Caco-2 (cell line): ENCODE results near the gene ZBTB43. TPM values are rescaled to one million over a fixed set of nuclear protein-coding genes. Genes with fewer than 3 reads are reported as not detected.
A peak's percentile ranks its signal among the peaks of the same experiment; 100 is the strongest.
"Not testable (repeated sequence)": the region's sequence is repeated elsewhere in the genome, so short reads cannot be mapped to it uniquely, and the experiment has no call there.

Source experiments
- BruUV-seq: library from RNA; stranded (reverse); fragments of 400-500 nt; replicated peaks from 2 replicates; lab custom pipeline; 2021; lab: Mats Ljungman, UMichigan
- CTCF ChIA-PET: fragments of 300-600 bp; sonication (Branson Sonifier 250); formaldehyde crosslinking; loops from one replicate; lab custom pipeline; 2022; ENCODE audit warnings: antibody characterized with exemption; lab: Charles Lee
- POLR2A ChIA-PET: fragments of 300-600 bp; sonication (Branson Sonifier 250); formaldehyde crosslinking; loops from one replicate; lab custom pipeline; 2022; ENCODE audit warnings: antibody characterized with exemption; lab: Charles Lee
- DNase-seq, 2 experiments: peaks; one replicate each; pipeline versions ENCODE4 v3.0.0 to v3.0.0-alpha.2; 2020 to 2022
- H3K27me3 ChIP-seq: replicated peaks from 2 replicates; pipeline ENCODE4 v1.6.0; 2011; ENCODE audit warnings: low read length; ENCODE audit not compliant: control insufficient read depth, insufficient read depth
- H3K36me3 ChIP-seq: 2 replicates; pipeline ENCODE4 v1.5.1; 2011; ENCODE audit warnings: low read length; ENCODE audit not compliant: control insufficient read depth, insufficient read depth
- H3K4me1 ChIP-seq: fragments of 250-450 bp; sonication (Bioruptor Pico); 2 replicates; pipeline ENCODE4 v1.5.1; 2020; ENCODE audit warnings: mild to moderate bottlenecking
- H3K4me3 ChIP-seq: 2 replicates; pipeline ENCODE4 v1.5.1; 2011; ENCODE audit warnings: low read depth, mild to moderate bottlenecking, control low read depth, low read length
- H3K9me3 ChIP-seq: fragments of 250-450 bp; sonication (Bioruptor Pico); 2 replicates; pipeline ENCODE4 v1.5.1; 2020; ENCODE audit warnings: mild to moderate bottlenecking, moderate library complexity
- H3K27ac Mint-ChIP-seq: one replicate; pipeline ENCODE4 v1.8.0; 2022; ENCODE audit warnings: mixed read lengths; ENCODE audit not compliant: unreplicated experiment
- H3K27me3 Mint-ChIP-seq: one replicate; pipeline ENCODE4 v1.8.0; 2022; ENCODE audit warnings: mixed read lengths; ENCODE audit not compliant: insufficient read depth, unreplicated experiment
- H3K36me3 Mint-ChIP-seq: one replicate; pipeline ENCODE4 v1.8.0; 2022; ENCODE audit warnings: mild to moderate bottlenecking, mixed read lengths; ENCODE audit not compliant: insufficient read depth, unreplicated experiment
- H3K4me1 Mint-ChIP-seq: one replicate; pipeline ENCODE4 v1.8.0; 2022; ENCODE audit warnings: low read depth, mixed read lengths; ENCODE audit not compliant: unreplicated experiment
- H3K4me3 Mint-ChIP-seq: one replicate; pipeline ENCODE4 v1.8.0; 2022; ENCODE audit warnings: mild to moderate bottlenecking, moderate library complexity, mixed read lengths; ENCODE audit not compliant: unreplicated experiment
- H3K9me3 Mint-ChIP-seq: one replicate; pipeline ENCODE4 v1.8.0; 2022; ENCODE audit warnings: mixed read lengths; ENCODE audit not compliant: unreplicated experiment
- CTCF ChIP-seq, 2 experiments: fragments of 200-600 bp in 1 of 2; IDR thresholded peaks; 1 replicate in 1 of 2; 2 replicates in 1 of 2; pipeline versions ENCODE4 v1.5.1 to v1.8.0; 2011 to 2022; ENCODE audit warnings: antibody characterized with exemption in 1 of 2, control low read depth in 1 of 2, inconsistent platforms in 1 of 2, low read depth in 1 of 2, low read length in 1 of 2, mild to moderate bottlenecking in 1 of 2, moderate library complexity in 1 of 2; ENCODE audit not compliant: insufficient read depth in 1 of 2, severe bottlenecking in 1 of 2, unreplicated experiment in 1 of 2
- intact Hi-C: fragments of 100-400 bp; cut with micrococcal nuclease; formaldehyde crosslinking; loops from one replicate; pipeline ENCODE4 v1.10.0; 2022; ENCODE audit not compliant: unreplicated experiment
- total RNA-seq: library from RNA; stranded (reverse); gene quantifications from 2 replicates; pipeline ENCODE4 v1.2.3, GENCODE V29; 2022

Gene ZBTB43
- total RNA-seq, 1 experiment from 2014 or later = 18.5 TPM

- DNase-seq = peak; percentile 48 to 51
- no peaks in the 10 kb centered on the region for H3K27me3 ChIP-seq
- POLR2A ChIA-PET = no interaction called here
- no peak overlapping the region for H3K27ac Mint-ChIP-seq
- CTCF ChIA-PET = interaction anchor here (2.2 kb wide), 1 partner anchor 72 kb away, joined by 24 read pairs; no protein-coding TSS in a partner anchor
- no peak overlapping the region for H3K4me3 ChIP-seq
- H3K9me3 ChIP-seq = no peaks in the 10 kb centered on the region
- TF ChIP-seq CTCF (IDR thresholded peaks at IDR 0.05; ENCODE audit: insufficient read depth in 1 of 2, low read depth in 1 of 2, low read length in 1 of 2, severe bottlenecking in 1 of 2, unreplicated experiment in 1 of 2) = peak; percentile 40 to 41
- no peaks in the 10 kb centered on the region for H3K4me1 Mint-ChIP-seq
- no peaks in the 10 kb centered on the region for H3K36me3 Mint-ChIP-seq
- H3K9me3 Mint-ChIP-seq = no peaks in the 10 kb centered on the region
- H3K4me3 Mint-ChIP-seq = no peak overlapping the region
- no peaks in the 10 kb centered on the region for H3K4me1 ChIP-seq
- intact Hi-C loops = loop anchor here (10.0 kb wide), 1 partner anchor 273 kb away; no protein-coding TSS in a partner anchor
- H3K27me3 Mint-ChIP-seq = peaks cover 8% of the 10 kb centered on the region
- BruUV-seq = no TSS peak
- H3K36me3 ChIP-seq = no peaks in the 10 kb centered on the region
Observed at GRCh38 chr9:126777733-126778132, 27.1 kb upstream of the ZBTB43 start.

GRCh38 chr9:126778141-126778540 is 26.7 kb upstream of the ZBTB43 start:
- H3K4me1 ChIP-seq = no peaks in the 10 kb centered on the region
- no peaks in the 10 kb centered on the region for H3K9me3 ChIP-seq
- H3K4me3 Mint-ChIP-seq = no peak overlapping the region
- TF ChIP-seq CTCF (IDR thresholded peaks at IDR 0.05; ENCODE audit: insufficient read depth in 1 of 2, low read depth in 1 of 2, low read length in 1 of 2, severe bottlenecking in 1 of 2, unreplicated experiment in 1 of 2) = no peak
- intact Hi-C loops = loop anchor here (10.0 kb wide), 1 partner anchor 273 kb away; no protein-coding TSS in a partner anchor
- CTCF ChIA-PET = interaction anchor here (0.6 to 2.2 kb wide), 2 partner anchors 72 to 147 kb away, joined by 3 to 24 read pairs; no protein-coding TSS in a partner anchor
- no peaks in the 10 kb centered on the region for H3K9me3 Mint-ChIP-seq
- no TSS peak for BruUV-seq
- no peaks in the 10 kb centered on the region for H3K27me3 ChIP-seq
- H3K36me3 ChIP-seq = no peaks in the 10 kb centered on the region
- no peak for DNase-seq
- H3K4me3 ChIP-seq = no peak overlapping the region
- no peaks in the 10 kb centered on the region for H3K4me1 Mint-ChIP-seq
- H3K27me3 Mint-ChIP-seq = peaks cover 8% of the 10 kb centered on the region
- H3K27ac Mint-ChIP-seq = no peak overlapping the region
- POLR2A ChIA-PET = no interaction called here
- no peaks in the 10 kb centered on the region for H3K36me3 Mint-ChIP-seq

- CTCF ChIA-PET = interaction anchor here (0.6 to 2.2 kb wide), 2 partner anchors 73 to 148 kb away, joined by 3 to 24 read pairs; no protein-coding TSS in a partner anchor
- H3K27me3 Mint-ChIP-seq, H3K9me3 Mint-ChIP-seq, H3K4me3 ChIP-seq, DNase-seq, H3K36me3 ChIP-seq, BruUV-seq, H3K27me3 ChIP-seq, H3K4me1 ChIP-seq, H3K27ac Mint-ChIP-seq, POLR2A ChIA-PET, H3K4me1 Mint-ChIP-seq, H3K36me3 Mint-ChIP-seq, H3K9me3 ChIP-seq, H3K4me3 Mint-ChIP-seq: not testable (repeated sequence)
- intact Hi-C loops = loop anchor here (10.0 kb wide), 1 partner anchor 274 kb away; no protein-coding TSS in a partner anchor
Observed at GRCh38 chr9:126778696-126779095, 26.1 kb upstream of the ZBTB43 start.
